Calu3 (cell line): ENCODE data around the gene RASA2. TPM values are rescaled to one million over a fixed set of nuclear protein-coding genes. Genes with fewer than 3 reads are reported as not detected.

Experiments used
- BruUV-seq: library from RNA; stranded (reverse); fragments of 400-500 nt; replicated peaks from 2 replicates; lab custom pipeline; 2021; lab: Mats Ljungman, UMichigan
- CTCF ChIA-PET: fragments of 300-600 bp; sonication (Branson Sonifier 250); formaldehyde crosslinking; loops from one replicate; lab custom pipeline; 2022; ENCODE audit warnings: antibody characterized with exemption; lab: Charles Lee
- DNase-seq: peaks from one replicate; pipeline ENCODE4 v3.0.0; 2022
- H3K27ac Mint-ChIP-seq: one replicate; pipeline ENCODE4 v1.8.0; 2022; ENCODE audit warnings: mixed read lengths; ENCODE audit not compliant: unreplicated experiment
- H3K27me3 Mint-ChIP-seq: one replicate; pipeline ENCODE4 v1.8.0; 2022; ENCODE audit warnings: mixed read lengths; ENCODE audit not compliant: unreplicated experiment
- H3K36me3 Mint-ChIP-seq: one replicate; pipeline ENCODE4 v1.8.0; 2022; ENCODE audit warnings: mild to moderate bottlenecking, moderate library complexity, mixed read lengths; ENCODE audit not compliant: insufficient read depth, unreplicated experiment
- H3K4me1 Mint-ChIP-seq: one replicate; pipeline ENCODE4 v1.8.0; 2022; ENCODE audit warnings: mild to moderate bottlenecking, low read depth, mixed read lengths; ENCODE audit not compliant: unreplicated experiment
- H3K4me3 Mint-ChIP-seq: one replicate; pipeline ENCODE4 v1.8.0; 2022; ENCODE audit warnings: mild to moderate bottlenecking, low read depth, moderate library complexity, mixed read lengths; ENCODE audit not compliant: unreplicated experiment
- H3K9me3 Mint-ChIP-seq: one replicate; pipeline ENCODE4 v1.8.0; 2022; ENCODE audit warnings: low read depth, mixed read lengths; ENCODE audit not compliant: unreplicated experiment
- intact Hi-C: fragments of 100-400 bp; cut with micrococcal nuclease; formaldehyde crosslinking; loops from one replicate; pipeline ENCODE4 v1.10.0; 2022; ENCODE audit not compliant: unreplicated experiment
- total RNA-seq: library from RNA; stranded (reverse); gene quantifications from 2 replicates; pipeline ENCODE4 v1.2.3, GENCODE V29; 2022
- TF ChIP-seq, protein P1 (sequence below): fragments of 200-600 bp; IDR thresholded peaks from one replicate; pipeline ENCODE4 v1.8.0; 2022; ENCODE audit warnings: antibody characterized with exemption; ENCODE audit not compliant: unreplicated experiment

Gene RASA2
- total RNA-seq, 1 experiment from 2014 or later, result 37.4 TPM

DNA sequence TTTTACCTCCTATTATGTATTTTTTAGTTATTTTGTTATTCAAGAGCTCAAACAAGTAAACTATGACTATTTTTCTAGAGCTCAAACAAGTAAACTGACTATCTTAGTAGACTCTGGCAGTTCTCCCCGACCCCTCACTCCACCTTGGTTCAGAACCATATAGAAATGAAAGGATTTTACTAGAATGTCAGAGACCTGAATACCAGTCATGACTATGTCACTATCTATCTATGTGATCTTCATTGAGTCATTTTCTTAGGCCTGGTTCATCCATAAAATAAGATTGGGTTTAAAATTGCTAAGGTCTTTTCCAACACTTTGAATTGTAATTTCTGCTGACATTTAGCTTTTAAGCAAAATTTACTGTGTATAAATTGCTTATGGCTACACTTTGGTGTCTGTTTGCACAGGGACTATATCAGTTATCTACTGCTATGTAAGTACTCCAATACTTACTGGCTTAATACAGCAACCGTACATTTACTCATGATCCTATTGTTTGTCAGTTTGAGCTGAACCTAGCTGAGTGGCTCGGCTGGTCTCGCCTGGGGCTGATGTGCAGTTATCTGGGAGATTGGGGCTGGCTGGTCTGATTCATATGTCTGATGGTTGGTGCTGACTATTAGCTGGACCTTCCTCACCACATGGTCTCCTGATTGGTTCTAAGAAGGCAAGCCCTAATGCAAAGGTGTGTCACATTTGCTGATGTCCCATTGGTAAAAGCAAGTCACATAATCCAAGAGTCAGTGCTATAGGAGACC is 37.0 kb downstream of the RASA2 start:
- intact Hi-C loops, result no loop called here
- CTCF ChIA-PET, result no interaction called here
- Mint-ChIP-seq H3K27me3 (no peaks in the 10 kb centered on the region), H3K4me1 (peaks cover 26% of the 10 kb centered on the region), H3K9me3 (no peaks in the 10 kb centered on the region), H3K4me3 (no peak overlapping the region), H3K27ac (no peak overlapping the region), H3K36me3 (peaks cover 19% of the 10 kb centered on the region)
- TF ChIP-seq, protein P1, sequence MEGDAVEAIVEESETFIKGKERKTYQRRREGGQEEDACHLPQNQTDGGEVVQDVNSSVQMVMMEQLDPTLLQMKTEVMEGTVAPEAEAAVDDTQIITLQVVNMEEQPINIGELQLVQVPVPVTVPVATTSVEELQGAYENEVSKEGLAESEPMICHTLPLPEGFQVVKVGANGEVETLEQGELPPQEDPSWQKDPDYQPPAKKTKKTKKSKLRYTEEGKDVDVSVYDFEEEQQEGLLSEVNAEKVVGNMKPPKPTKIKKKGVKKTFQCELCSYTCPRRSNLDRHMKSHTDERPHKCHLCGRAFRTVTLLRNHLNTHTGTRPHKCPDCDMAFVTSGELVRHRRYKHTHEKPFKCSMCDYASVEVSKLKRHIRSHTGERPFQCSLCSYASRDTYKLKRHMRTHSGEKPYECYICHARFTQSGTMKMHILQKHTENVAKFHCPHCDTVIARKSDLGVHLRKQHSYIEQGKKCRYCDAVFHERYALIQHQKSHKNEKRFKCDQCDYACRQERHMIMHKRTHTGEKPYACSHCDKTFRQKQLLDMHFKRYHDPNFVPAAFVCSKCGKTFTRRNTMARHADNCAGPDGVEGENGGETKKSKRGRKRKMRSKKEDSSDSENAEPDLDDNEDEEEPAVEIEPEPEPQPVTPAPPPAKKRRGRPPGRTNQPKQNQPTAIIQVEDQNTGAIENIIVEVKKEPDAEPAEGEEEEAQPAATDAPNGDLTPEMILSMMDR, result no peak
- no peak for DNase-seq
- no TSS peak for BruUV-seq

DNA sequence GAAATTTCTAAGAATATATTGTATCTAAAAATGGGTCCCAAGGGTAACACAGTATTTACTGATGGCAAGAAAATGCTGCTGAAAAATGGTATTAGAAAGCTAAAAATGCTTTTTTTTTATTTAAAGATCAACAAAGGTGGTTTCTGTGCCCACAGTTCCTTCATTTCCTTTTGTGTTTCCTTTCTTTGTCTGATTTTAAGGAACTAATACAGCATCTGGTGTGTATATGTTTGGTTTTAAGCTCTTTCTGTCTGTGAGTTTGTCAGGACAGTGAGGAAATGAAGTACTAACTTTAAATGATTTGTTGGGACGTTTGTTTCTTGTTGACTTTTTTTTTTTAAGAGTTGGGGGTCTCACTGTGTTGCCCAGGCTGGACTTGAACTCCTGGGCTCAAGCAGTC is 38.2 kb downstream of the RASA2 start:
- BruUV-seq, result no TSS peak
- no peak for DNase-seq
- TF ChIP-seq, protein P1, result no peak
- Mint-ChIP-seq H3K9me3 (no peaks in the 10 kb centered on the region), H3K4me1 (peaks cover 24% of the 10 kb centered on the region), H3K4me3 (no peak overlapping the region), H3K27ac (no peak overlapping the region), H3K36me3 (peaks cover 12% of the 10 kb centered on the region), H3K27me3 (no peaks in the 10 kb centered on the region)
- intact Hi-C loops, result no loop called here
- CTCF ChIA-PET, result interaction anchor here (1.6 kb wide), 1 partner anchor 11 kb away, joined by 3 read pairs; no protein-coding TSS in a partner anchor

DNA sequence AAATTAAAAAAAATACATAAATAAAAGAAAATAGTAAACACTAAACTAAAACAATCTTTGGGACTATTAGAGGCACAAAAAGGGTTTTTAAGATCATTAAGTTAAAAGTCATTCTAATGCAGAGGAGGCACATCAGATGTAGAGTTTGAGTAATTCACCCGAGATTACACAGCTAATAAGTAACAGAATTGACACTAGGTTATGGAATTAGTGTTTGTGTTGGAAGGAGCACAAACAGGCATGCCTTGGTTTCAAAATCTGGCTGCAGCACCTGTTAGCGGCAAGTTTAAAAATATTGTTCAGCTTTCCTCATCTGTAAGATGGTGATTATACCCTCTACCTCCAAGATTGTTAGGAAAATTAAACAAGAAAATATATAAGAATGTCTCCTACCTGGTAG is 39.0 kb downstream of the RASA2 start:
- Mint-ChIP-seq H3K4me1 (peaks cover 30% of the 10 kb centered on the region), H3K36me3 (peaks cover 12% of the 10 kb centered on the region), H3K9me3 (no peaks in the 10 kb centered on the region), H3K27ac (no peak overlapping the region), H3K27me3 (no peaks in the 10 kb centered on the region), H3K4me3 (no peak overlapping the region)
- CTCF ChIA-PET, result interaction anchor here (0.7 to 1.6 kb wide), 2 partner anchors 12 to 23 kb away, joined by 3 read pairs; no protein-coding TSS in a partner anchor
- TF ChIP-seq, protein P1, result no peak
- DNase-seq, result no peak
- BruUV-seq, result no TSS peak
- intact Hi-C loops, result loop anchor here (2.0 kb wide), 2 partner anchors 15 to 27 kb away; no protein-coding TSS in a partner anchor

DNA sequence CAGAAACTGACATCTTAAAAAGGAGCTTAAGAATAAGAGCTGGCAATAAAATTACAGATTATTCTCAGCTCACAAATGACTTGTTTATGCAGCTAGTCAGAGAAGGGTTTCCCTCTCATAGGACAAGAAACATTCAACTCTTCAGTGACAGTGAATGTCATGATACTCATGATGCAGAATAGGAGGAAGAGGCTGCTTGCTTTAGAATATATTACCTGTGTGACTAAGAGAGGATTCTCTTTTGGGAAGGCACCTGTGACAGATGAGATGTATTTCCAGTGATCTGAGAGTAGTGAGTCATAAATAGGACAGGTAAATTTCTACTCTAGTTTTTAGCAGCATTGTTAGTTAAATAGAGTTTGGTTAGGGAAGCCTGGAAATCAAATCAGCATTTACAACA is 39.9 kb downstream of the RASA2 start:
- no peaks in the 10 kb centered on the region for H3K9me3 Mint-ChIP-seq
- peaks cover 11% of the 10 kb centered on the region for H3K36me3 Mint-ChIP-seq
- no peaks in the 10 kb centered on the region for H3K27me3 Mint-ChIP-seq
- no TSS peak for BruUV-seq
- DNase-seq, result no peak
- no peak overlapping the region for H3K27ac Mint-ChIP-seq
- CTCF ChIA-PET, result no interaction called here
- intact Hi-C loops, result loop anchor here (2.0 kb wide), 2 partner anchors 14 to 28 kb away; no protein-coding TSS in a partner anchor
- peaks cover 27% of the 10 kb centered on the region for H3K4me1 Mint-ChIP-seq
- no peak overlapping the region for H3K4me3 Mint-ChIP-seq
- TF ChIP-seq, protein P1, result no peak
